Measurements from ENCODE around the gene DEFB124.

DEFB124 gene

DNA sequence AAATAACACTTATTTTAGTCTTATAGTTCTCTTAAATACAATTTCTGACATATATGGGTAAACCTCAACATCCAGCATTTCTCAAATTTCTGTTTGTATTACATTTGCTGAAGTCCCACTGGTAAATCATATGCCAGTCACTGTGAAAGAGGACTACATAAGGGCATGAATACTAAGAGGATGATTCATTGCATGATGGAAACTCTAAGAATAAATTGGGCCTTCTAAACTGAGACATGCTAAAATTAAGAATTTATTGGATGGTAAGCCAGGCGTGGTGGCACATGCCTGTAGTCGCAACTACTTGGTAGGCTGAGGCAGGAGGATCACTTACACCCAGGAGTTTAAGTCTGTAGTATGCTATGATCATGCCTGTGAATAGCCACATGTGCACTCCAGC is 22.4 kb downstream of the DEFB124 start (continued):
- TF ChIP-seq SP3 (tag by site-specific recombination; IDR thresholded peaks at IDR 0.05) (no peak), ZIC2 (tag by site-specific recombination; IDR thresholded peaks at IDR 0.05) (no peak), ZNF707 (tag by site-specific recombination; IDR thresholded peaks at IDR 0.05) (no peak)

DNA sequence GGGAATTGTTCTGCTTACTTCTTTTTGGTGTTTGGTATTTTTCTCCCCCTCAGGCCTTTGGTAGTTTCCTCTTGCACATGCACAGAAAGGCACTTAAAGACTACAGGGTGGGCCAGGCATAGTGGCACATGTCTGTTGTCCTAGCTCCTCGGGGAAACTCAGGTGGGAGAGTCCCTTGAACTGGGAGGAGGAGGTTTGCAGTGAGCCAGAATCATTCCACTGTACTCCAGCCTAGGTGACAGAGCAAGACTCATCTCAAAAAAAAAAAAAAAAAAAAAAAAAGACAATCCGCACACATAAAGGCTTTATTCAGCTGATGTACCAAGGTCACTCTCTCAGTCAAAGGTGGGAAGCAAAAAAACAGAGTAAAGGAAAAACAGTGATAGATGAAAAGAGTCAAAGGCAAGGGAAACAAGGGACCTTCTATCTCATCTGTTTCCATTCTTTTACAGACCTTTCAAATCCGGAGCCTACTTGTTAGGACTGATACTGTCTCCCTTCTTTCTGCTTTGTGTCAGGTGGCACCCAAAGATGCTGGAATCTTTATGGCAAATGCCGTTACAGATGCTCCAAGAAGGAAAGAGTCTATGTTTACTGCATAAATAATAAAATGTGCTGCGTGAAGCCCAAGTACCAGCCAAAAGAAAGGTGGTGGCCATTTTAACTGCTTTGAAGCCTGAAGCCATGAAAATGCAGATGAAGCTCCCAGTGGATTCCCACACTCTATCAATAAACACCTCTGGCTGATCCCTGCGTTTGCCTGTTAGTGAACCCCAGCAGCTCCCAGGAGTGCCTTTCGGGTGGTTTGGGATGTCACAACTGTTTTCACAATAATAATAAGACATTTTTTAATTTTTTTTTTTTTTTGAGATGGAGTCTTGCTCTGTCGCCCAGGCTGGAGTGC is 25.2 kb downstream of the DEFB124 start:
- CTCF ChIA-PET: interaction anchor here (0.6 to 1.3 kb wide), 9 partner anchors 9 to 927 kb away, joined by 3 to 5 read pairs (median 3); partner anchors contain the start of gene DEFB123
- H3K4me1 ChIP-seq (ENCODE audit: control insufficient read depth, insufficient read depth, low read length): no peaks in the 10 kb centered on the region
- H3K27ac ChIP-seq (ENCODE audit: extremely low read depth, low read depth, low read length): no peak overlapping the region
- H3K36me3 ChIP-seq (ENCODE audit: control insufficient read depth in 2 of 2, insufficient read depth in 1 of 2, low read length in 2 of 2): no peaks in the 10 kb centered on the region
- POLR2A ChIA-PET: no interaction called here
- H3K4me3 ChIP-seq (ENCODE audit: low read depth, low read length): no peak overlapping the region
- H3K9me3 ChIP-seq (ENCODE audit: control insufficient read depth, insufficient read depth, low read depth, low read length): no peaks in the 10 kb centered on the region
- TF ChIP-seq, protein P1, sequence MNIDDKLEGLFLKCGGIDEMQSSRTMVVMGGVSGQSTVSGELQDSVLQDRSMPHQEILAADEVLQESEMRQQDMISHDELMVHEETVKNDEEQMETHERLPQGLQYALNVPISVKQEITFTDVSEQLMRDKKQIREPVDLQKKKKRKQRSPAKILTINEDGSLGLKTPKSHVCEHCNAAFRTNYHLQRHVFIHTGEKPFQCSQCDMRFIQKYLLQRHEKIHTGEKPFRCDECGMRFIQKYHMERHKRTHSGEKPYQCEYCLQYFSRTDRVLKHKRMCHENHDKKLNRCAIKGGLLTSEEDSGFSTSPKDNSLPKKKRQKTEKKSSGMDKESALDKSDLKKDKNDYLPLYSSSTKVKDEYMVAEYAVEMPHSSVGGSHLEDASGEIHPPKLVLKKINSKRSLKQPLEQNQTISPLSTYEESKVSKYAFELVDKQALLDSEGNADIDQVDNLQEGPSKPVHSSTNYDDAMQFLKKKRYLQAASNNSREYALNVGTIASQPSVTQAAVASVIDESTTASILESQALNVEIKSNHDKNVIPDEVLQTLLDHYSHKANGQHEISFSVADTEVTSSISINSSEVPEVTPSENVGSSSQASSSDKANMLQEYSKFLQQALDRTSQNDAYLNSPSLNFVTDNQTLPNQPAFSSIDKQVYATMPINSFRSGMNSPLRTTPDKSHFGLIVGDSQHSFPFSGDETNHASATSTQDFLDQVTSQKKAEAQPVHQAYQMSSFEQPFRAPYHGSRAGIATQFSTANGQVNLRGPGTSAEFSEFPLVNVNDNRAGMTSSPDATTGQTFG (tag by site-specific recombination; IDR thresholded peaks at IDR 0.05; ENCODE audit: borderline replicate concordance): no peak
- TF ChIP-seq MZF1 (tag by site-specific recombination; IDR thresholded peaks at IDR 0.05; ENCODE audit: borderline replicate concordance): no peak
- no peak for TF ChIP-seq ELK4 (IDR thresholded peaks at IDR 0.05; ENCODE audit: borderline replicate concordance, low read depth, low read length)
- TF ChIP-seq ZNF214 (tag by site-specific recombination; IDR thresholded peaks at IDR 0.05; ENCODE audit: borderline replicate concordance): no peak
- TF ChIP-seq ZNF626 (tag by site-specific recombination; IDR thresholded peaks at IDR 0.05): no peak
- no peak for TF ChIP-seq ZNF394 (tag by site-specific recombination; IDR thresholded peaks at IDR 0.05; ENCODE audit: borderline replicate concordance)
- no peak for TF ChIP-seq ZNF398 (tag by site-specific recombination; IDR thresholded peaks at IDR 0.05)
- no peak for TF ChIP-seq ZNF26 (tag by site-specific recombination; IDR thresholded peaks at IDR 0.05)
- TF ChIP-seq ZBTB7A (tag by site-specific recombination; IDR thresholded peaks at IDR 0.05; ENCODE audit: low read depth): no peak
- no peak for TF ChIP-seq ZNF341 (tag by site-specific recombination; IDR thresholded peaks at IDR 0.05; ENCODE audit: low read depth)
- TF ChIP-seq ZBTB48 (tag by site-specific recombination; IDR thresholded peaks at IDR 0.05): no peak
- no peak for TF ChIP-seq ZNF239 (tag by site-specific recombination; IDR thresholded peaks at IDR 0.05)
- TF ChIP-seq, protein P2, sequence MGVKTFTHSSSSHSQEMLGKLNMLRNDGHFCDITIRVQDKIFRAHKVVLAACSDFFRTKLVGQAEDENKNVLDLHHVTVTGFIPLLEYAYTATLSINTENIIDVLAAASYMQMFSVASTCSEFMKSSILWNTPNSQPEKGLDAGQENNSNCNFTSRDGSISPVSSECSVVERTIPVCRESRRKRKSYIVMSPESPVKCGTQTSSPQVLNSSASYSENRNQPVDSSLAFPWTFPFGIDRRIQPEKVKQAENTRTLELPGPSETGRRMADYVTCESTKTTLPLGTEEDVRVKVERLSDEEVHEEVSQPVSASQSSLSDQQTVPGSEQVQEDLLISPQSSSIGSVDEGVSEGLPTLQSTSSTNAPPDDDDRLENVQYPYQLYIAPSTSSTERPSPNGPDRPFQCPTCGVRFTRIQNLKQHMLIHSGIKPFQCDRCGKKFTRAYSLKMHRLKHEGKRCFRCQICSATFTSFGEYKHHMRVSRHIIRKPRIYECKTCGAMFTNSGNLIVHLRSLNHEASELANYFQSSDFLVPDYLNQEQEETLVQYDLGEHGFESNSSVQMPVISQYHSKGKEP (tag by site-specific recombination; IDR thresholded peaks at IDR 0.05): no peak
- TF ChIP-seq PRDM10 (tag by site-specific recombination; IDR thresholded peaks at IDR 0.05): no peak
- no peak for TF ChIP-seq ZNF621 (tag by site-specific recombination; IDR thresholded peaks at IDR 0.05)
- no peak for TF ChIP-seq ZBTB1 (tag by site-specific recombination; IDR thresholded peaks at IDR 0.05)
- no peak for TF ChIP-seq ZNF362 (tag by site-specific recombination; IDR thresholded peaks at IDR 0.05)
- TF ChIP-seq OSR2 (tag by site-specific recombination; IDR thresholded peaks at IDR 0.05): no peak
